H1 (cell line): ENCODE results near the gene DCTN3.

Experiments
- CREB1 ChIP-seq: IDR thresholded peaks from 2 replicates; pipeline ENCODE4 v1.6.1; 2012; ENCODE audit warnings: inconsistent platforms
- CTCF ChIP-seq, 3 experiments: IDR thresholded peaks; 1 replicate in 2 of 3; 2 replicates in 1 of 3; pipeline versions ENCODE4 v1.5.1 to v1.6.1; 2011; ENCODE audit warnings: low read length in 3 of 3, mild to moderate bottlenecking in 3 of 3, inconsistent platforms in 2 of 3, low read depth in 1 of 3, moderate library complexity in 1 of 3; ENCODE audit not compliant: insufficient read depth in 1 of 3; ENCODE audit errors: control extremely low read depth in 1 of 3
- EP300 ChIP-seq, 2 experiments: IDR thresholded peaks; 1 replicate in 1 of 2; 2 replicates in 1 of 2; pipeline ENCODE4 v1.6.1; 2011 to 2012; ENCODE audit warnings: low read depth in 2 of 2, low read length in 2 of 2, mild to moderate bottlenecking in 2 of 2, borderline replicate concordance in 1 of 2, inconsistent platforms in 1 of 2, moderate library complexity in 1 of 2
- EZH2 ChIP-seq: fragments of 200-600 bp; sonication (generic); IDR thresholded peaks from 2 replicates; pipeline ENCODE4 v1.7.1; 2012; ENCODE audit warnings: low read depth, mild to moderate bottlenecking, moderate library complexity, low read length, inconsistent platforms; ENCODE audit not compliant: severe bottlenecking
- JUN ChIP-seq: IDR thresholded peaks from 2 replicates; pipeline ENCODE4 v1.6.1; 2011; ENCODE audit warnings: low read depth, mild to moderate bottlenecking, improper control_type of control experiment, low read length
- JUND ChIP-seq: IDR thresholded peaks from 2 replicates; pipeline ENCODE4 v1.6.1; 2011; ENCODE audit warnings: mild to moderate bottlenecking, improper control_type of control experiment, low read length
- NANOG ChIP-seq: IDR thresholded peaks from 2 replicates; pipeline ENCODE4 v1.6.1; 2011; ENCODE audit warnings: low read length, low read depth, mild to moderate bottlenecking, inconsistent platforms; ENCODE audit not compliant: insufficient read depth, poor library complexity, severe bottlenecking
- NRF1 ChIP-seq: IDR thresholded peaks from 2 replicates; pipeline ENCODE4 v1.6.1; 2011; ENCODE audit warnings: mild to moderate bottlenecking, low read depth, low read length, improper control_type of control experiment
- SIN3A ChIP-seq, 2 experiments: IDR thresholded peaks in 1 of 2; conservative IDR thresholded peaks in 1 of 2; 2 replicates each; pipeline ENCODE4 v1.6.1; 2011 to 2012; ENCODE audit warnings: low read length in 2 of 2, improper control_type of control experiment in 1 of 2, low read depth in 1 of 2, mild to moderate bottlenecking in 1 of 2
- ZNF274 ChIP-seq: IDR thresholded peaks from 2 replicates; pipeline ENCODE4 v1.7.0; 2012; ENCODE audit warnings: low read length, borderline replicate concordance; ENCODE audit errors: extremely low read depth

DNA sequence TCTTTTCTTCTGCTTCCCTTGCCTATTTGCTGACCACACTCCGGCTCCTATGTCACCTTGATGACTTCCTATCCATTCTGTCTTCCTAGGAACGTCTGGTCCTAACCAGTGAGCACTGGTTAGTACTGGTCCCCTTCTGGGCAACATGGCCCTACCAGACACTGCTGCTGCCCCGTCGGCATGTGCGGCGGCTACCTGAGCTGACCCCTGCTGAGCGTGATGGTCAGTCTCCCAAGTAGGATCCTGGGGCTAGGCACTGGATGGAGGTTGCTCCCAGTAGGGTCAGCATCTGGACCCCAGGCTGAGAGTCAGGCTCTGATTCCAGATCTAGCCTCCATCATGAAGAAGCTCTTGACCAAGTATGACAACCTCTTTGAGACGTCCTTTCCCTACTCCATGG lies 28.4 kb upstream of the DCTN3 start:
- TF ChIP-seq CTCF (IDR thresholded peaks at IDR 0.05; ENCODE audit: control extremely low read depth in 1 of 3, insufficient read depth in 1 of 3, low read depth in 1 of 3, low read length in 3 of 3) (no peak), EZH2 (no peak), SIN3A (conservative IDR thresholded peaks at IDR 0.05 in 1 of 2, IDR thresholded peaks at IDR 0.05 in 1 of 2; ENCODE audit: low read depth in 1 of 2, low read length in 2 of 2) (no peak), NANOG (no peak), JUND (no peak), CREB1 (no peak), ZNF274 (no peak), NRF1 (no peak), JUN (no peak), EP300 (IDR thresholded peaks at IDR 0.05; ENCODE audit: borderline replicate concordance in 1 of 2, low read depth in 2 of 2, low read length in 2 of 2) (no peak)
